Esophagus squamous epithelium (tissue), 5 donors: ENCODE results near the gene NDFIP1. TPM values are rescaled to one million over a fixed set of nuclear protein-coding genes. Genes with fewer than 3 reads are reported as not detected.

Experiments used
- DNase-seq: peaks from one replicate; lab custom pipeline; 2025; lab: John Stamatoyannopoulos, UW
- H3K27ac ChIP-seq, 4 donors: fragments of 200-600 bp; sonication (generic); one replicate each; pipeline ENCODE4 v1.5.1; 2016 to 2019; ENCODE audit warnings: mild to moderate bottlenecking in 1 of 4
- H3K27me3 ChIP-seq, 4 donors: fragments of 200-600 bp; sonication (generic); 1 replicate in 3 of 4; 2 replicates in 1 of 4; pipeline versions ENCODE4 v1.5.1 to v1.6.0; 2017 to 2021; ENCODE audit warnings: antibody characterized with exemption in 1 of 4
- H3K36me3 ChIP-seq, 3 donors: fragments of 200-600 bp; sonication (generic); one replicate each; pipeline ENCODE4 v1.5.1; 2016 to 2019
- H3K4me1 ChIP-seq, 3 donors: fragments of 200-600 bp; sonication (generic); one replicate each; pipeline ENCODE4 v1.5.1; 2017 to 2019
- H3K4me3 ChIP-seq, 4 donors: fragments of 200-600 bp; sonication (generic); 1 replicate in 3 of 4; 2 replicates in 1 of 4; pipeline ENCODE4 v1.5.1; 2016 to 2019; ENCODE audit warnings: mild to moderate bottlenecking in 2 of 4, moderate library complexity in 1 of 4
- H3K9me3 ChIP-seq, 3 donors: fragments of 200-600 bp; sonication (generic); one replicate each; pipeline ENCODE4 v1.5.1; 2016 to 2019
- CTCF ChIP-seq, 6 experiments: fragments of 450-650 bp in 4 of 6; fragments of 200-600 bp in 2 of 6; sonication (generic) in 2 of 6; IDR thresholded peaks; one replicate each; pipeline ENCODE4 v1.5.1; 2016 to 2019; ENCODE audit warnings: antibody characterized with exemption in 6 of 6, mild to moderate bottlenecking in 4 of 6, moderate library complexity in 4 of 6
- POLR2A ChIP-seq, 4 donors: fragments of 450-650 bp; IDR thresholded peaks; one replicate each; pipeline ENCODE4 v1.6.1; 2017; ENCODE audit warnings: antibody characterized with exemption in 4 of 4, mild to moderate bottlenecking in 4 of 4, moderate library complexity in 3 of 4
- WGBS, 2 donors: methylation state at CpG; one replicate each; pipeline ENCODE4 v1.1.5; 2018; 5-methylcytosine and 5-hydroxymethylcytosine counted together
- intact Hi-C: fragments of 100-400 bp; cut with DNase I; formaldehyde crosslinking; loops from one replicate; pipeline ENCODE4 v1.15.0; 2022
- total RNA-seq, 4 donors: library from RNA; depleted of rRNA; stranded (reverse); fragments of >200 nt; gene quantifications; one replicate each; pipeline ENCODE4 v1.1.0, GENCODE V29; 2016
- donor health status: DM: yes; HTN: yes; CAD: no.

Gene NDFIP1
- total RNA-seq, 4 donors from 2014 or later, result 34.1 to 82.6 (median 38.9) TPM

GRCh38 chr5:142131394-142131793 lies 22.8 kb downstream of the NDFIP1 start:
- intact Hi-C loops, result no loop called here
- WGBS, 2 donors, result 94 to 96% methylated on average over 3 of the region's 3 CpGs

GRCh38 chr5:142132916-142133315 lies 24.3 kb downstream of the NDFIP1 start:
- Histone ChIP-seq H3K36me3 (peaks cover 0 to 69% (median 10%) of the 10 kb centered on the region in 3 donors), H3K4me1 (peaks cover 0 to 8% (median 0%) of the 10 kb centered on the region in 3 donors), H3K4me3 (no peak overlapping the region), H3K9me3 (no peaks in the 10 kb centered on the region), H3K27me3 (no peaks in the 10 kb centered on the region), H3K27ac (no peak overlapping the region)
- WGBS, 2 donors, result 94 to 98% methylated on average over 3 of the region's 3 CpGs
- TF ChIP-seq CTCF (IDR thresholded peaks at IDR 0.05), result no peak
- no peak for TF ChIP-seq POLR2A (IDR thresholded peaks at IDR 0.05)
- intact Hi-C loops, result no loop called here
- DNase-seq, result no peak

More at GRCh38 chr5:142131394-142131793, 22.8 kb downstream of the NDFIP1 start:
- Histone ChIP-seq H3K4me3 (no peak overlapping the region), H3K9me3 (no peaks in the 10 kb centered on the region), H3K36me3 (peaks cover 0 to 54% (median 6%) of the 10 kb centered on the region in 3 donors), H3K27me3 (no peaks in the 10 kb centered on the region), H3K27ac (no peak overlapping the region), H3K4me1 (peaks cover 0 to 16% (median 0%) of the 10 kb centered on the region in 3 donors)
- DNase-seq, result no peak
- TF ChIP-seq POLR2A (IDR thresholded peaks at IDR 0.05), result no peak
- no peak for TF ChIP-seq CTCF (IDR thresholded peaks at IDR 0.05)

- Histone ChIP-seq H3K27me3 (no peaks in the 10 kb centered on the region), H3K27ac (no peak overlapping the region), H3K9me3 (no peaks in the 10 kb centered on the region), H3K4me1 (peaks cover 0 to 1% (median 0%) of the 10 kb centered on the region in 3 donors), H3K4me3 (no peak overlapping the region), H3K36me3 (peaks cover 0 to 76% (median 10%) of the 10 kb centered on the region in 3 donors)
- intact Hi-C loops, result no loop called here
- TF ChIP-seq CTCF (IDR thresholded peaks at IDR 0.05) (no peak), POLR2A (IDR thresholded peaks at IDR 0.05) (no peak)
- DNase-seq, result no peak
- 79 to 85% methylated on average over 3 of the region's 3 CpGs for WGBS, 2 donors
Measured at GRCh38 chr5:142133330-142134206, 25.0 kb downstream of the NDFIP1 start.

- WGBS, 2 donors, result 73 to 78% methylated on average over 7 of the region's 7 CpGs
- H3K9me3 ChIP-seq, result no peaks in the 10 kb centered on the region
- intact Hi-C loops, result no loop called here
- H3K27ac ChIP-seq, result no peak overlapping the region
- H3K27me3 ChIP-seq, result no peaks in the 10 kb centered on the region
- no peak for DNase-seq
- TF ChIP-seq POLR2A (IDR thresholded peaks at IDR 0.05) (no peak), CTCF (IDR thresholded peaks at IDR 0.05) (no peak)
- H3K4me1 ChIP-seq, result no peaks in the 10 kb centered on the region
- H3K4me3 ChIP-seq, result no peak overlapping the region
- peaks cover 0 to 85% (median 10%) of the 10 kb centered on the region in 3 donors for H3K36me3 ChIP-seq
Measured at GRCh38 chr5:142134331-142135010, 25.9 kb downstream of the NDFIP1 start.

GRCh38 chr5:142141463-142141862 lies 32.9 kb downstream of the NDFIP1 start:
- intact Hi-C loops, result no loop called here
- peaks cover 0 to 96% (median 9%) of the 10 kb centered on the region in 3 donors for H3K36me3 ChIP-seq
- no peaks in the 10 kb centered on the region for H3K27me3 ChIP-seq

More at GRCh38 chr5:142141463-142141862, 32.9 kb downstream of the NDFIP1 start:
- no peak overlapping the region for H3K27ac ChIP-seq
- no peaks in the 10 kb centered on the region for H3K9me3 ChIP-seq
- no peaks in the 10 kb centered on the region for H3K4me1 ChIP-seq
- DNase-seq, result no peak
- TF ChIP-seq POLR2A (IDR thresholded peaks at IDR 0.05) (no peak), CTCF (IDR thresholded peaks at IDR 0.05) (no peak)
- no peak overlapping the region for H3K4me3 ChIP-seq
